Mononuclear cell (primary cell): ENCODE data around the gene LSMEM2. TPM values are rescaled to one million over a fixed set of nuclear protein-coding genes. Genes with fewer than 3 reads are reported as not detected.

Experiments
- H3K27me3 ChIP-seq: 2 replicates; pipeline ENCODE4 v1.6.0; 2011; ENCODE audit warnings: low read length, control low read depth; ENCODE audit not compliant: insufficient read depth
- H3K4me1 ChIP-seq: 2 replicates; pipeline ENCODE4 v1.5.1; 2011; ENCODE audit warnings: mild to moderate bottlenecking, low read length, control low read depth; ENCODE audit not compliant: insufficient read depth
- H3K4me3 ChIP-seq: 2 replicates; pipeline ENCODE4 v1.5.1; 2011; ENCODE audit warnings: mild to moderate bottlenecking, low read length, moderate library complexity
- H3K9me3 ChIP-seq: 2 replicates; pipeline ENCODE4 v1.5.1; 2011; ENCODE audit warnings: low read depth, mild to moderate bottlenecking, control low read depth, low read length
- total RNA-seq: library from RNA; depleted of rRNA; stranded (reverse); fragments of >200 nt; gene quantifications from one replicate; pipeline ENCODE4 v1.2.3, GENCODE V29; 2012

LSMEM2 gene
- total RNA-seq, 1 donor, result not detected

- peaks cover 28% of the 10 kb centered on the region for H3K4me1 ChIP-seq
- no peak overlapping the region for H3K4me3 ChIP-seq
- H3K27me3 ChIP-seq, result no peaks in the 10 kb centered on the region
- H3K9me3 ChIP-seq, result no peaks in the 10 kb centered on the region
Observed at GRCh38 chr3:50293079-50293801, 14.4 kb downstream of the LSMEM2 start.

GRCh38 chr3:50294089-50294488 lies 15.2 kb downstream of the LSMEM2 start:
- no peak overlapping the region for H3K4me3 ChIP-seq
- H3K4me1 ChIP-seq, result peaks cover 37% of the 10 kb centered on the region
- no peaks in the 10 kb centered on the region for H3K9me3 ChIP-seq
- no peaks in the 10 kb centered on the region for H3K27me3 ChIP-seq

DNA sequence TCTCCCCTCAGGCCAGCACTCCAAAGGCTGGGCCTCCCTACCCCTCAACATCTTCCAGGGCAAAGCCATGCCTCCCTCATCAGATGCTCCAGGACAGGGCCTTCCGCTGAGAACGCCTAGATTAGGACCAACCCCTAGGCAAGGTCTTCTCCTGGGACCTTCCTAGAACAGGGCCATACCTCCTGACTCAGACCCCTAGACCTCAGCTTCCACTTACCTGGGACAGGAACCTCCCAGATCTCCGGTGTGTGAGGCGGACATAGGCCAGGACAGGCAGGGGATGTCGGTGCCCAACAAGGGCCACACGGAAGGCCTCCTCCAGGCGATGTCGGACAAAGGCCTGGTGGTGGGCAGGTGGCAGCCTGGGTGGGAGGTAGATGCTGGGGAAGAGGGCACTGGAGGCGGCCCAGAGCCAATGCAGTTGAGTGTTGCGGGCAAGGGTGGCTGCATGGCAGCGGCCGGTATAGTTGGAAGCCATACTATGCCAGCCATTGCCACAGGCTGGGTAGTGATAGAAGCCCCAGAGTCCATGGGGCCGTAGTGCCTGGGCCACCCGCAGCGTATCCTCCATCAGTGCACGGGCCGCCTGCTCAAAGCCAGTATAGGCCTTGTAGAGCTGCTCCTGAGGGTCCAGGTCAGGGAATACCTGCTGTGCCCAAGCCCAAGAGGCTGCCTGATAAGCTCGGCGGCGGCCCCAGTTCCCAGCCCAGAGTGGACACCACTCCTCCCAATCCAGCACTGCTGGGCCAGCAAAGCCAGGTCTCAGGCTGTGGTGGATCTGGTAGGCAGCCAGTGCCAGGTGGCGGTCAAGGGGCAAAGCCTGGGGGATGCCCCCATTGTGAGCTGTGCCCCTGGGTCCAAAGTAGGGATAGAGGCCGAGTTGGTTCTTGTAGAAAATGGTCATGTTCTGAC lies 15.9 kb downstream of the LSMEM2 start:
- Histone ChIP-seq H3K4me1 (peaks cover 39% of the 10 kb centered on the region), H3K27me3 (no peaks in the 10 kb centered on the region), H3K9me3 (no peaks in the 10 kb centered on the region), H3K4me3 (no peak overlapping the region)

DNA sequence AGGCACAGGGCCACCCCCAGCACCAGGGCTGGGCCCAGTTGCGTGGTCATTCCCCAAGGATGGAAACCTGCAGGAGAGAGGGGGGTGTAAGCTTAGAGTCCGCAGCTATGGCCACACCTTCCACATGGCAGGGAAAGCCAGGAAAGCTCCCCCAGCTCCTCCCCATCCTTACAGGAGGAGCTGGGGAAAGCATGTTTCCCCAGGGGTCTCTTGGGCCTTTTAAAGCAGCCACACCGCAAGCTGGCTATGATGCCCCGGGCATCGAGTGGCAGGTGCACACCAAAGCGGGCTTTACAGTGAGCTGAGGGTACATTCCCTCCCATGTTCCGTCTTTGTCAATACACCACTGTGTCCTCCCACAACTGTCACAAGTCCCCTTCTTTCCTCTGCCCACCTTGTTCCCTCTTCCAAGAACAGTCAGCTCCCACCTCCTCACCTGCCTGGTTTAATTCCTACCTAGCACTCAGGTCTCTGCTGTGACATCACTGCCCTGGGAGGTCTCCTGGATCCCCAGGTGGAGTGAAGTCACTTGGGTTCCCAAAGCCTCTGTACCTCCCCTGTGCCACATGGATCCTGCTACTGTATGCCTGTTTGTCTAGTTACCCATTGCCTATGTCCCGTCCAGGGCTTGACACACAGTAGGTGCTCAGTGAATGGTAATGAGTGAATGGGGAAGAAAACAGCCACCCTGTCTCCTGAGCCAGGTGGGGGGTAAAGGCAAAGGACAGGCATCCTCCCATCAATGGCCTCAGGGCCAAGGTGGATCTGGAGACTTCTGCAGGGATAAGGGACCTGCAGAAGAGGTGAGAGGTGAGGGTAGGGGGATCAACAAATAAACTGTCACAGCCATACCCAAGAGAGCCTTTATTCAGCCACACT lies 16.9 kb downstream of the LSMEM2 start:
- Histone ChIP-seq H3K4me3 (no peak overlapping the region), H3K4me1 (peaks cover 48% of the 10 kb centered on the region), H3K27me3 (no peaks in the 10 kb centered on the region), H3K9me3 (no peaks in the 10 kb centered on the region)

GRCh38 chr3:50296721-50297383 lies 18.0 kb downstream of the LSMEM2 start:
- no peak overlapping the region for H3K4me3 ChIP-seq
- no peaks in the 10 kb centered on the region for H3K27me3 ChIP-seq
- peaks cover 41% of the 10 kb centered on the region for H3K4me1 ChIP-seq
- H3K9me3 ChIP-seq, result no peaks in the 10 kb centered on the region

GRCh38 chr3:50297384-50297775 lies 18.5 kb downstream of the LSMEM2 start:
- H3K27me3 ChIP-seq, result no peaks in the 10 kb centered on the region
- no peaks in the 10 kb centered on the region for H3K9me3 ChIP-seq
- peaks cover 41% of the 10 kb centered on the region for H3K4me1 ChIP-seq
- H3K4me3 ChIP-seq, result no peak overlapping the region

DNA sequence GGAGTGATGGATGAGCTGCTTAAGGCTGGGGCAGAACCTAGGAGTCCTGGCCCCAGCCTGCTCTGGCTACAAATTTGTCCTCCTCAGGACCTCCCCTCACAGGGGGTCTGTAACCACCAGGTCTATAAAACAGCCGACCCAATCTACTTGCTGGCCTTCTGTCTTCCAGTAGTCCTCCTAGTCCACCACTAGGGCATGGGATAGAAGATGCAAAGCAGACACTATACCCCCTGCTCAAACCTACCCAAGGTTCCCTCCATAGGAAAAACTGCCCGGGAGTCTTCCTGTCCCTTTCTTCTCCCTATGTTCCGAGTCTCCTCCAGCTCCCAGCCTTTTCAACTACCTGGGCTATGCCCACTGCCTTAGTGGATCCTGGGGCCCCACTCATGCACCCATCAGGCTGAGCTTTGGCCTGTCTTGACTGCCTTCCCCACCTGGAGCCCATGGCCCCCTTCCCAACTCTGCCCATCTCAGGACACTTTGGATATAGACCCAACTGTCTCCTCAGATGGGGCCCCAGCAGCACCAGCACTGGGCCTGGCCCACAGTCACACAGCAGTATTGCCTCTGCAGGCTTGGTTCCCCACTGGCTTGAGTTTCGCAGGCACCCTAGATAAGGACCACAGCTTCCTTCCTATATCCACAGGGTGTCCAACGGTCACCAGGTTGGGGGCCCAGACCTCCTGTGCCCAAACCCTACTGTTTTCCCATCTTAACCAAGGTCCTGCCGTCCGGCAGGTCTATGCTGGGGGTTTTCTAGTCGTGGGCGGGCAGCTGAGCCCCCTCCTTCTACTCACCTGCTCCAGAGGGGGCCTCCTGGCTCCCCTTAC lies 19.2 kb downstream of the LSMEM2 start:
- Histone ChIP-seq H3K9me3 (no peaks in the 10 kb centered on the region), H3K27me3 (no peaks in the 10 kb centered on the region), H3K4me3 (peak overlapping the region; percentile 74), H3K4me1 (peaks cover 34% of the 10 kb centered on the region)

DNA sequence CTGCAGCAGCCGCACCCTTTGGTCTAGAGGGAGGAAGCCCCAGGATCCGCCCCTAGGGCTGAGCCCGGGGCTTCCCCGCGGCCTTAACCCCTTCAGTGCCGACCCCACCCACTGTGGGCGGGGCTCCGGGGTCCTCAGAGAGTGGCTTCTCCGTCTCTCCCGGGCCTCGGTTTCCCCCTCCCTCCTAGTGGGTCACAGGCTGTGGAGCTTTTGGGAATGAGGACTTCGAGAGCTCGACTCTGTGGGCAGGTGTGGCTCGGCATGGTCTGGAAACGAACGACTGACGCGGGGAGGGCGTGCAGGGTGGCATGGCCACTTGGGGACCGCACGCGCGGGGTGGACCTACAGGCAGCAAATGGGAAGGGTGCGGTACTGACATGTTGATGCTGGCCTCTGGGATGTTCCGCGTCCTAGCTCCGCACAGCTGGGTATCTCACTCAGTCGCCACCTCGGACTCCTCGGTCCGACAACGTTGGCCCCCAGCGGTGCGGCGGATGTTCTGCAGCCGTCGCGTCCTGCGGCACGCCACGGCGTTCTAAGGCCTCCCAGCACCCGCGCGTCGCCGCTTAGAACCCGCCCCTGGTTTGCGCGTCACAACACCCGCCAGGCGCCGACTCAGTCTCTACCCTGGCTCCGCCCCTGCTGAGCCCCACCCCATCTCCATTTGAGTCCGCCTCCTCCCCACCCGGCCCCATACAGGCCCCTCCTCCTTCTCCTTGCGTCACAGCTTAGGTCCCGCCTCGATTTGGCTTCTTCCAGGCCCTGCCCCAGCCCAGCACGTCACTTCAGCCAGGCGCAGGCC lies 20.1 kb downstream of the LSMEM2 start, which contains the start of the genes HYAL3 and NAA80:
TSS of gene HYAL3 (minus strand) at position 570 of the 802 bp plus-strand sequence. CDS start 3,803 bp downstream, outside the sequence.
TSS of gene NAA80 (minus strand) at position 570 of the 802 bp plus-strand sequence. CDS start 1,942 bp downstream, outside the sequence.
- H3K4me3 ChIP-seq, result peak within 1 kb of the TSS; percentile 74
- peaks cover 34% of the 10 kb centered on the region for H3K4me1 ChIP-seq
- H3K27me3 ChIP-seq, result no peaks in the 10 kb centered on the region
- no peaks in the 10 kb centered on the region for H3K9me3 ChIP-seq

DNA sequence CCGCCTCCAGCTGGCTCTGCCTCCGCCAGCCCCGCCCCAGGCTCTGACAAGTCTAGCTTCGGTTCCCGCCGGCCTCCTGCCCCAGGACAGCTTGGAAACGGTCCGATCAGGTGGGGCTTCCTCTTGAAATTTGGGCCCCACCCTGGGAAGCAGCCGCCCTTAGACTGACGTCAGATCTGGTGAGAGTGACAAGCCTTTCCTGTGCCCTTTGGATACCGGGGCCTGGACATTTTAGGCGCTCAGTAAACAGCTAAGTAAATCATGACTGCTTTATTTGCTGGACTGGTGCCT lies 20.7 kb downstream of the LSMEM2 start:
- H3K9me3 ChIP-seq, result no peaks in the 10 kb centered on the region
- no peaks in the 10 kb centered on the region for H3K27me3 ChIP-seq
- H3K4me1 ChIP-seq, result peaks cover 34% of the 10 kb centered on the region
- peak overlapping the region; percentile 37 for H3K4me3 ChIP-seq

GRCh38 chr3:50299929-50300680 lies 21.2 kb downstream of the LSMEM2 start:
- Histone ChIP-seq H3K9me3 (no peaks in the 10 kb centered on the region), H3K4me3 (peak overlapping the region; percentile 37), H3K27me3 (no peaks in the 10 kb centered on the region), H3K4me1 (peaks cover 34% of the 10 kb centered on the region)

GRCh38 chr3:50300681-50301254 lies 21.9 kb downstream of the LSMEM2 start:
- Histone ChIP-seq H3K9me3 (no peaks in the 10 kb centered on the region), H3K4me1 (peaks cover 34% of the 10 kb centered on the region), H3K27me3 (no peaks in the 10 kb centered on the region), H3K4me3 (no peak overlapping the region)
